HepG2 (cell line): Measurements from ENCODE around the gene FLOT2. TPM values are rescaled to one million over a fixed set of nuclear protein-coding genes. Genes with fewer than 3 reads are reported as not detected.
"Not testable (repeated sequence)": the region's sequence is repeated elsewhere in the genome, so short reads cannot be mapped to it uniquely, and the experiment has no call there.

Source experiments
- ATAC-seq: fragments of 200-7000 bp; cut with Tn5 transposase; 3 replicates; pipeline ENCODE4 v1.9.1; 2020; ENCODE audit warnings: mild to moderate bottlenecking, moderate library complexity
- BruUV-seq: library from RNA; stranded (reverse); fragments of 400-500 nt; replicated peaks from 2 replicates; lab custom pipeline; 2021; lab: Mats Ljungman, UMichigan
- CTCF ChIA-PET: fragments of 300-600 bp; formaldehyde crosslinking; extraction: SDS; loops from one replicate; lab custom pipeline; 2021; ENCODE audit warnings: low total read pairs, inconsistent platforms, low intra/inter-chr PET ratio; lab: Yijun Ruan, JAX
- POLR2A ChIA-PET: fragments of 350-600 bp; sonication (Branson Sonifier 250); formaldehyde crosslinking; loops from one replicate; lab custom pipeline; 2020; ENCODE audit warnings: antibody characterized with exemption, inconsistent platforms; lab: Yijun Ruan, JAX
- DNase-seq: peaks from one replicate; pipeline ENCODE4 v3.0.0-alpha.2; 2015; ENCODE audit warnings: low spot score
- FAIRE-seq: peaks from 3 replicates; lab custom pipeline; 2011; peaks lifted over from hg19 to GRCh38; lab: Jason Lieb, UNC
- H2AFZ ChIP-seq: one replicate; pipeline ENCODE4 v1.6.1; 2011; ENCODE audit warnings: low read length, inconsistent platforms
- H3K27ac ChIP-seq: fragments of 300-600 bp; 3 replicates; pipeline ENCODE4 v1.8.0; 2011; ENCODE audit warnings: mixed run types, mild to moderate bottlenecking, mixed read lengths, low read length, inconsistent platforms; ENCODE audit not compliant: insufficient read depth; ENCODE audit errors: extremely low read length
- H3K27me3 ChIP-seq, 2 experiments: fragments of 200-600 bp in 1 of 2; 2 replicates in 1 of 2; 3 replicates in 1 of 2; pipeline versions ENCODE4 v1.6.0 to v1.8.0; 2011; ENCODE audit warnings: low read length in 2 of 2, mild to moderate bottlenecking in 2 of 2, moderate library complexity in 2 of 2, inconsistent platforms in 1 of 2; ENCODE audit not compliant: insufficient read depth in 2 of 2, control insufficient read depth in 1 of 2
- H3K36me3 ChIP-seq, 2 experiments: fragments of 200-600 bp in 1 of 2; replicated peaks in 1 of 2; 2 replicates in 1 of 2; 3 replicates in 1 of 2; pipeline versions ENCODE4 v1.5.1 to v1.8.0; 2011; ENCODE audit warnings: low read length in 2 of 2, inconsistent platforms in 1 of 2; ENCODE audit not compliant: insufficient read depth in 2 of 2, control insufficient read depth in 1 of 2
- H3K4me1 ChIP-seq: 2 replicates; pipeline ENCODE4 v1.5.1; 2012; ENCODE audit warnings: low read length, inconsistent platforms; ENCODE audit not compliant: insufficient read depth
- H3K4me2 ChIP-seq: 2 replicates; pipeline ENCODE4 v1.6.0; 2011; ENCODE audit warnings: low read depth, low read length, inconsistent platforms
- H3K4me3 ChIP-seq, 3 experiments: fragments of 200-600 bp in 1 of 3; sonication (generic), shearing (Covaris generic) in 1 of 3; replicated peaks in 1 of 3; 2 replicates each; pipeline ENCODE4 v1.5.1; 2011 to 2016; ENCODE audit warnings: low read length in 3 of 3, inconsistent platforms in 2 of 3, low read depth in 2 of 3, mild to moderate bottlenecking in 2 of 3, control low read depth in 1 of 3, mixed read lengths in 1 of 3; ENCODE audit not compliant: insufficient read depth in 1 of 3
- H3K79me2 ChIP-seq: one replicate; pipeline ENCODE4 v1.6.1; 2011; ENCODE audit warnings: low read length, inconsistent platforms; ENCODE audit not compliant: insufficient read depth
- H3K9ac ChIP-seq: 2 replicates; pipeline ENCODE4 v1.6.0; 2011; ENCODE audit warnings: mild to moderate bottlenecking, low read depth, low read length, inconsistent platforms; ENCODE audit not compliant: insufficient read depth
- H3K9me3 ChIP-seq: 2 replicates; pipeline ENCODE4 v1.5.1; 2012; ENCODE audit warnings: mild to moderate bottlenecking, low read length
- H4K20me1 ChIP-seq: 2 replicates; pipeline ENCODE4 v1.6.0; 2011; ENCODE audit warnings: inconsistent platforms, mild to moderate bottlenecking, low read length, moderate library complexity; ENCODE audit not compliant: insufficient read depth
- ETV6 ChIP-seq: sonication (generic); formaldehyde crosslinking; conservative IDR thresholded peaks from 2 replicates; pipeline ENCODE4 v1.4.0; 2020; ENCODE audit warnings: missing genetic modification reagents
- HOXA3 ChIP-seq: sonication (generic); formaldehyde crosslinking; IDR thresholded peaks from 2 replicates; pipeline ENCODE4 v1.5.0; 2020; ENCODE audit warnings: missing genetic modification reagents
- RAD51 ChIP-seq: fragments of 450-650 bp; IDR thresholded peaks from 2 replicates; pipeline ENCODE4 v1.6.1; 2016; ENCODE audit warnings: borderline replicate concordance
- RBM22 ChIP-seq: fragments of 200-400 bp; formaldehyde crosslinking; optimal IDR thresholded peaks from 2 replicates; pipeline ENCODE3; 2017; ENCODE audit warnings: mild to moderate bottlenecking, low read length, moderate library complexity
- SIX4 ChIP-seq: sonication (generic); formaldehyde crosslinking; IDR thresholded peaks from 2 replicates; pipeline ENCODE4 v1.4.0; 2020; ENCODE audit warnings: missing genetic modification reagents
- U2AF2 ChIP-seq: fragments of 200-400 bp; formaldehyde crosslinking; IDR thresholded peaks from 2 replicates; pipeline ENCODE4 v1.6.1; 2017; ENCODE audit warnings: low read depth, mild to moderate bottlenecking, low read length
- ZBTB42 ChIP-seq: sonication (generic); formaldehyde crosslinking; IDR thresholded peaks from 2 replicates; pipeline ENCODE4 v1.5.0; 2020; ENCODE audit warnings: mild to moderate bottlenecking, missing genetic modification reagents
- ZFP82 ChIP-seq: sonication (generic); formaldehyde crosslinking; IDR thresholded peaks from 2 replicates; pipeline ENCODE4 v1.5.1; 2020; ENCODE audit warnings: mild to moderate bottlenecking, missing genetic modification reagents, borderline replicate concordance
- ZNF24 ChIP-seq: fragments of 450-650 bp; IDR thresholded peaks from 2 replicates; pipeline ENCODE4 v1.6.1; 2017; ENCODE audit warnings: antibody characterized with exemption, mild to moderate bottlenecking
- ZNF598 ChIP-seq: sonication (generic); formaldehyde crosslinking; IDR thresholded peaks from 2 replicates; pipeline ENCODE4 v1.5.1; 2020; ENCODE audit warnings: mild to moderate bottlenecking, missing genetic modification reagents, borderline replicate concordance
- ZNF672 ChIP-seq: sonication (generic); formaldehyde crosslinking; IDR thresholded peaks from 2 replicates; pipeline ENCODE4 v1.8.1; 2022; ENCODE audit warnings: missing genetic modification reagents
- WGBS: methylation state at CpG from one replicate; pipeline ENCODE4 v1.1.6; 2017; ENCODE audit warnings: low lambda C conversion rate; 5-methylcytosine and 5-hydroxymethylcytosine counted together
- in situ Hi-C: cut with HindIII; loops from 2 replicates; pipeline ENCODE4 v1.10.0; 2017; ENCODE audit warnings: low pct_unique_long_range_greater_than_20kb; ENCODE audit not compliant: extremely low pct_ligation_motif_present
- intact Hi-C: fragments of 100-400 bp; cut with micrococcal nuclease; formaldehyde crosslinking; loops from one replicate; pipeline ENCODE4 v1.10.0; 2022; ENCODE audit not compliant: unreplicated experiment
- polyA plus RNA-seq, 8 experiments: library from polyadenylated mRNA; depleted of rRNA in 3 of 8; stranded (reverse) in 7 of 8; unstranded in 1 of 8; fragments of >200 nt; fragmentation: Illumina TruSeq in 4 of 8; extraction: Trizol in 4 of 8; gene quantifications; 2 replicates each; pipeline versions ENCODE4 v1.2.1 to v1.2.3, GENCODE V29; 2011 to 2016; ENCODE audit warnings: low read depth in 4 of 8, missing spikeins in 1 of 8, mixed read lengths in 1 of 8; ENCODE audit not compliant: insufficient read depth in 1 of 8
- total RNA-seq, 5 experiments: library from RNA; depleted of rRNA; stranded (reverse); fragments of >200 nt; fragmentation: Illumina TruSeq; extraction: Trizol; gene quantifications; 2 replicates each; pipeline ENCODE4 v1.2.3, GENCODE V29; 2016; ENCODE audit warnings: low read depth in 1 of 5
- TF ChIP-seq, protein P1 (sequence below): sonication (generic); formaldehyde crosslinking; IDR thresholded peaks from 2 replicates; pipeline ENCODE4 v1.8.1; 2023; ENCODE audit warnings: mild to moderate bottlenecking, inconsistent platforms, moderate library complexity, missing genetic modification reagents, borderline replicate concordance
- TF ChIP-seq, protein P2 (sequence below): sonication (generic); formaldehyde crosslinking; conservative IDR thresholded peaks from 2 replicates; pipeline ENCODE4 v1.4.0; 2020; ENCODE audit warnings: missing genetic modification reagents

FLOT2 gene
- total and polyA plus RNA-seq, 2 of the 13 experiments (the other 11 are each of a cell fraction or from before 2014, with no cell fraction given) = 54.3 to 54.5 TPM

- intact Hi-C loops = no loop called here
- FAIRE-seq = no peak
- peaks cover 20% of the 10 kb centered on the region for H3K4me1 ChIP-seq
- no peak overlapping the region for H3K4me2 ChIP-seq
- H3K79me2 ChIP-seq = peaks cover 52% of the 10 kb centered on the region
- no peaks in the 10 kb centered on the region for H4K20me1 ChIP-seq
- no peak for ATAC-seq
- no peak overlapping the region for H3K9ac ChIP-seq
- H3K27me3 ChIP-seq = no peaks in the 10 kb centered on the region; a peak in 1 of 5 replicates
- ChIA-PET CTCF (no interaction called here), POLR2A (no interaction called here)
- no peak overlapping the region for H3K4me3 ChIP-seq
- no peak overlapping the region for H2AFZ ChIP-seq
- TF ChIP-seq RAD51 = no peak
- TF ChIP-seq, protein P1, sequence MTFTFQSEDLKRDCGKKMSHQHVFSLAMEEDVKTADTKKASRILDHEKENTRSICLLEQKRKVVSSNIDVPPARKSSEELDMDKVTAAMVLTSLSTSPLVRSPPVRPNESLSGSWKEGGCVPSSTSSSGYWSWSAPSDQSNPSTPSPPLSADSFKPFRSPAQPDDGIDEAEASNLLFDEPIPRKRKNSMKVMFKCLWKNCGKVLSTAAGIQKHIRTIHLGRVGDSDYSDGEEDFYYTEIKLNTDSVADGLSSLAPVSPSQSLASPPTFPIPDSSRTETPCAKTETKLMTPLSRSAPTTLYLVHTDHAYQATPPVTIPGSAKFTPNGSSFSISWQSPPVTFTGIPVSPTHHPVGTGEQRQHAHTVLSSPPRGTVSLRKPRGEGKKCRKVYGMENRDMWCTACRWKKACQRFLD (CRISPR knock-in tag) = no peak
- TF ChIP-seq HOXA3 (CRISPR knock-in tag) = no peak
- no peak for TF ChIP-seq U2AF2
- no peak for TF ChIP-seq ZFP82 (CRISPR knock-in tag)
- TF ChIP-seq, protein P2, sequence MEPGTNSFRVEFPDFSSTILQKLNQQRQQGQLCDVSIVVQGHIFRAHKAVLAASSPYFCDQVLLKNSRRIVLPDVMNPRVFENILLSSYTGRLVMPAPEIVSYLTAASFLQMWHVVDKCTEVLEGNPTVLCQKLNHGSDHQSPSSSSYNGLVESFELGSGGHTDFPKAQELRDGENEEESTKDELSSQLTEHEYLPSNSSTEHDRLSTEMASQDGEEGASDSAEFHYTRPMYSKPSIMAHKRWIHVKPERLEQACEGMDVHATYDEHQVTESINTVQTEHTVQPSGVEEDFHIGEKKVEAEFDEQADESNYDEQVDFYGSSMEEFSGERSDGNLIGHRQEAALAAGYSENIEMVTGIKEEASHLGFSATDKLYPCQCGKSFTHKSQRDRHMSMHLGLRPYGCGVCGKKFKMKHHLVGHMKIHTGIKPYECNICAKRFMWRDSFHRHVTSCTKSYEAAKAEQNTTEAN (CRISPR knock-in tag) = no peak
- no peak for TF ChIP-seq SIX4 (CRISPR knock-in tag)
- no peak for TF ChIP-seq ZNF24
- no peak for TF ChIP-seq ZBTB42
- no peak for TF ChIP-seq ZNF598 (CRISPR knock-in tag)
- no peak for TF ChIP-seq ZNF672 (CRISPR knock-in tag)
- TF ChIP-seq RBM22 = no peak
- no peak for TF ChIP-seq ETV6
- TF ChIP-seq, all 625 proteins: peak for 0
- in situ Hi-C loops = no loop called here
- H3K9me3 ChIP-seq = no peaks in the 10 kb centered on the region
- H3K36me3 ChIP-seq = no peaks in the 10 kb centered on the region
- DNase-seq = no peak
- 90% methylated on average over 2 of the region's 2 CpGs for WGBS
- no peak overlapping the region for H3K27ac ChIP-seq
- BruUV-seq = TSS peak; percentile 30
Observed at GRCh38 chr17:28839221-28839620, 58.3 kb downstream of the FLOT2 start.

- in situ Hi-C loops, ATAC-seq, H4K20me1 ChIP-seq, H3K9ac ChIP-seq, H3K9me3 ChIP-seq, H3K27ac ChIP-seq, H3K4me2 ChIP-seq, H3K4me3 ChIP-seq, POLR2A ChIA-PET, DNase-seq, H3K4me1 ChIP-seq, H3K27me3 ChIP-seq, H2AFZ ChIP-seq, BruUV-seq, FAIRE-seq, CTCF ChIA-PET, intact Hi-C loops, H3K36me3 ChIP-seq: not testable (repeated sequence)
- peaks cover 53% of the 10 kb centered on the region for H3K79me2 ChIP-seq
- 100% methylated on average over 10 of the region's 10 CpGs for WGBS
Observed at GRCh38 chr17:28836541-28836940, 61.0 kb downstream of the FLOT2 start.
